ENCODE measurements around the gene RNU1-4. TPM values are rescaled to one million over a fixed set of nuclear protein-coding genes. Genes with fewer than 3 reads are reported as not detected.
"Not testable (repeated sequence)": the region's sequence is repeated elsewhere in the genome, so short reads cannot be mapped to it uniquely, and the experiment has no call there.

RNU1-4 gene
- total and polyA plus RNA-seq, 2 of the 13 experiments (the other 11 are each of a cell fraction or from before 2014, with no cell fraction given) = under 0.01 to 11,018 TPM

- TF ChIP-seq ZNF710 (CRISPR knock-in tag; IDR thresholded peaks at IDR 0.05; ENCODE audit: borderline replicate concordance) (peak; percentile 51; the same call in 1 of the 2 replicates), ZNF350 (CRISPR knock-in tag; IDR thresholded peaks at IDR 0.05; ENCODE audit: borderline replicate concordance, low read depth) (peak; percentile 34; the same call in 1 of the 2 replicates), ZNF503 (CRISPR knock-in tag; IDR thresholded peaks at IDR 0.05) (peak; percentile 34; the same call in 1 of the 2 replicates), HNF1A (IDR thresholded peaks at IDR 0.05; ENCODE audit: low read depth) (peak; percentile 76), HNF1A (CRISPR knock-in tag; IDR thresholded peaks at IDR 0.05; ENCODE audit: borderline replicate concordance) (peak; percentile 84), ZFP90 (CRISPR knock-in tag; IDR thresholded peaks at IDR 0.05; ENCODE audit: borderline replicate concordance) (0 out of 2 replicates have a peak, but pooled peaks have one; percentile 9), ZNF574 (CRISPR knock-in tag; IDR thresholded peaks at IDR 0.05) (peak; percentile 89), ZNF772 (CRISPR knock-in tag; IDR thresholded peaks at IDR 0.05) (peak; percentile 72; the same call in 1 of the 2 replicates), ZNF430 (CRISPR knock-in tag; IDR thresholded peaks at IDR 0.05) (0 out of 2 replicates have a peak, but pooled peaks have one; percentile 31), REPIN1 (CRISPR knock-in tag; IDR thresholded peaks at IDR 0.05; ENCODE audit: borderline replicate concordance, low read depth) (peak; percentile 79; the same call in 1 of the 2 replicates), TARDBP (CRISPR knock-in tag; IDR thresholded peaks at IDR 0.05) (peak; percentile 72; the same call in 1 of the 2 replicates), FOXO1 (CRISPR knock-in tag; IDR thresholded peaks at IDR 0.05) (peak; percentile 71), YEATS4 (CRISPR knock-in tag; IDR thresholded peaks at IDR 0.05; ENCODE audit: borderline replicate concordance) (peak; percentile 65; the same call in 1 of the 2 replicates), ZNF580 (CRISPR knock-in tag; IDR thresholded peaks at IDR 0.05; ENCODE audit: borderline replicate concordance, low read depth) (0 out of 2 replicates have a peak, but pooled peaks have one; percentile 14), SSRP1 (CRISPR knock-in tag; IDR thresholded peaks at IDR 0.05) (0 out of 2 replicates have a peak, but pooled peaks have one; percentile 40), KMT2A (CRISPR knock-in tag; IDR thresholded peaks at IDR 0.05) (peak; percentile 75), SOX6 (CRISPR knock-in tag; IDR thresholded peaks at IDR 0.05) (peak; percentile 44)
- not testable (repeated sequence) for TF ChIP-seq SOX6 (IDR thresholded peaks at IDR 0.05)
These were observed 26.5 kb downstream of the RNU1-4 start (continued) for GRCh38 chr1:16766689-16767256.
